Midbrain (tissue), 1 donor: ENCODE measurements around the gene PDGFC.
"Not testable (repeated sequence)": the region's sequence is repeated elsewhere in the genome, so short reads cannot be mapped to it uniquely, and the experiment has no call there.

Experiments used
- DNase-seq: peaks from one replicate; lab custom pipeline; 2025; lab: John Stamatoyannopoulos, UW

PDGFC gene

GRCh38 chr4:156950948-156951347, 20.7 kb downstream of the PDGFC start:
- DNase-seq, result no peak

- DNase-seq, result no peak
Observed at GRCh38 chr4:156950090-156950489, 21.5 kb downstream of the PDGFC start.

GRCh38 chr4:156949373-156949814, 22.2 kb downstream of the PDGFC start:
- no peak for DNase-seq

- no peak for DNase-seq
Observed at GRCh38 chr4:156948738-156949137, 22.9 kb downstream of the PDGFC start.

- no peak for DNase-seq
Observed at GRCh38 chr4:156948133-156948532, 23.5 kb downstream of the PDGFC start.

- no peak for DNase-seq
Observed at GRCh38 chr4:156946516-156947424, 24.8 kb downstream of the PDGFC start.

GRCh38 chr4:156945532-156945931, 26.1 kb downstream of the PDGFC start:
- DNase-seq, result no peak

GRCh38 chr4:156942991-156943390, 28.6 kb downstream of the PDGFC start:
- DNase-seq, result no peak

- DNase-seq, result no peak
Observed at GRCh38 chr4:156941940-156942548, 29.6 kb downstream of the PDGFC start.

GRCh38 chr4:156939801-156940200, 31.8 kb downstream of the PDGFC start:
- no peak for DNase-seq

- DNase-seq, result no peak
Observed at GRCh38 chr4:156939139-156939538, 32.5 kb downstream of the PDGFC start.

GRCh38 chr4:156934259-156934635, 37.4 kb downstream of the PDGFC start:
- DNase-seq, result no peak

GRCh38 chr4:156933633-156934258, 37.9 kb downstream of the PDGFC start:
- no peak for DNase-seq

GRCh38 chr4:156932360-156932759, 39.2 kb downstream of the PDGFC start:
- DNase-seq, result not testable (repeated sequence)

- no peak for DNase-seq
Observed at GRCh38 chr4:156931267-156931666, 40.3 kb downstream of the PDGFC start.

- DNase-seq, result no peak
Observed at GRCh38 chr4:156929386-156930105, 42.1 kb downstream of the PDGFC start.

- no peak for DNase-seq
Observed at GRCh38 chr4:156924774-156925315, 46.8 kb downstream of the PDGFC start.

GRCh38 chr4:156923525-156923924, 48.1 kb downstream of the PDGFC start:
- no peak for DNase-seq

- DNase-seq, result no peak
Observed at GRCh38 chr4:156915221-156915620, 56.4 kb downstream of the PDGFC start.

- no peak for DNase-seq
Observed at GRCh38 chr4:156913234-156913633, 58.4 kb downstream of the PDGFC start.

GRCh38 chr4:156909010-156909409, 62.6 kb downstream of the PDGFC start:
- DNase-seq, result no peak

- no peak for DNase-seq
Observed at GRCh38 chr4:156906325-156906724, 65.3 kb downstream of the PDGFC start.
